SU-DHL-6 (cell line): ENCODE data around the gene NBPF3.
"Not testable (repeated sequence)": the region's sequence is repeated elsewhere in the genome, so short reads cannot be mapped to it uniquely, and the experiment has no call there.

Source experiments
- H2AFZ ChIP-seq: fragments of 200-600 bp; sonication (generic); 2 replicates; pipeline ENCODE4 v1.6.1; 2014; ENCODE audit warnings: low read depth, mild to moderate bottlenecking, moderate library complexity, mixed read lengths, antibody characterized with exemption, low read length; ENCODE audit not compliant: severe bottlenecking
- H3F3A ChIP-seq: fragments of 200-600 bp; shearing (Covaris generic); 2 replicates; pipeline ENCODE4 v1.6.0; 2016; ENCODE audit warnings: antibody characterized with exemption, mild to moderate bottlenecking; ENCODE audit not compliant: insufficient read depth
- H3K27ac ChIP-seq: fragments of 200-600 bp; sonication (generic); 2 replicates; pipeline ENCODE4 v1.5.1; 2016; ENCODE audit warnings: low read depth, mild to moderate bottlenecking, low read length, moderate library complexity, mixed read lengths
- H3K27me3 ChIP-seq: fragments of 200-600 bp; sonication (generic), shearing (Covaris generic); 2 replicates; pipeline ENCODE4 v1.6.0; 2014; ENCODE audit warnings: mild to moderate bottlenecking, low read length
- H3K36me3 ChIP-seq: fragments of 200-600 bp; sonication (generic); 2 replicates; pipeline ENCODE4 v1.6.1; 2014; ENCODE audit warnings: mild to moderate bottlenecking, low read length, mixed read lengths
- H3K4me2 ChIP-seq: fragments of 300-600, 200-600 bp; shearing (Covaris generic), sonication (generic); 2 replicates; pipeline ENCODE4 v1.6.0; 2014; ENCODE audit warnings: low read length, low read depth, mild to moderate bottlenecking; ENCODE audit not compliant: poor library complexity, severe bottlenecking
- H3K4me3 ChIP-seq: fragments of 200-600 bp; sonication (generic); 2 replicates; pipeline ENCODE4 v1.5.1; 2014; ENCODE audit warnings: antibody characterized with exemption, low read length, mild to moderate bottlenecking, mixed read lengths; ENCODE audit not compliant: insufficient read depth, poor library complexity, severe bottlenecking
- H3K79me2 ChIP-seq: fragments of 200-600 bp; sonication (generic); 2 replicates; pipeline ENCODE4 v1.6.1; 2014; ENCODE audit warnings: mild to moderate bottlenecking, low read length, moderate library complexity; ENCODE audit not compliant: insufficient read depth
- H3K9ac ChIP-seq: fragments of 200-600 bp; sonication (generic); 2 replicates; pipeline ENCODE4 v1.7.0; 2014; ENCODE audit warnings: mild to moderate bottlenecking, low read length
- H3K9me2 ChIP-seq: fragments of 200-600 bp; sonication (generic); replicated peaks from 2 replicates; pipeline ENCODE4 v1.6.1; 2014; ENCODE audit warnings: low read length; ENCODE audit not compliant: insufficient read depth
- H3K9me3 ChIP-seq: fragments of 200-600 bp; sonication (generic); 2 replicates; pipeline ENCODE4 v1.6.1; 2014; ENCODE audit warnings: low read length, mixed read lengths; ENCODE audit not compliant: insufficient read depth
- H4K20me1 ChIP-seq: fragments of 200-600 bp; sonication (generic); 2 replicates; pipeline ENCODE4 v1.6.1; 2014; ENCODE audit warnings: low read depth, mild to moderate bottlenecking, antibody characterized with exemption, low read length, moderate library complexity, mixed read lengths
- EZH2phosphoT487 ChIP-seq: fragments of 200-600 bp; sonication (generic), shearing (Covaris generic); conservative IDR thresholded peaks from 2 replicates; pipeline ENCODE4 v1.6.1; 2018; ENCODE audit warnings: mild to moderate bottlenecking, antibody characterized with exemption, low read length, moderate library complexity, mixed read lengths
- TF ChIP-seq, protein P1 (sequence below): fragments of 200-600 bp; sonication (generic); IDR thresholded peaks from one replicate; pipeline ENCODE4 v1.5.1; 2017; ENCODE audit warnings: antibody characterized with exemption, mild to moderate bottlenecking, low read length, moderate library complexity; ENCODE audit not compliant: insufficient read depth, poor library complexity, severe bottlenecking

Gene NBPF3

DNA sequence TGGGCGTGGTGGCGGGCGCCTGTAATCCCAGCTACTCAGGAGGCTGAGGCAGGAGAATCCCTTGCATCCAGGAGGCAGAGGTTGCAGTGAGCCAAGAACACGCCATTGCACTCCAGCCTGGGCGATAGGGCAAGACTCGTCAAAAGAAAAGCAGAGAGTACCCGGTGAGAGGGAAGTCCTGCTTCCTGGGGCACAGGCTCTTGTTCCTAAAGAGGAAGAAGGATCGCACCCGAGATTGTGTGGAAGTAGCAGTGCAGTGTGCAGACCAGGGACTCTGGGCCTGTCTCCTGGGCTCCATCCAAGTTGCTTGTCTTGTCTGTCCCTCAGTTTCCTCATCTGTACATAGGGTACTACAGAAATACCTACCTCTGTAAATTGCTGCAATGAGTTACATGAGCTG, 29.6 kb downstream of the NBPF3 start:
- Histone ChIP-seq H3K79me2 (no peaks in the 10 kb centered on the region), H3F3A (no peaks in the 10 kb centered on the region), H3K4me2 (no peak overlapping the region), H3K9me3 (no peaks in the 10 kb centered on the region), H4K20me1 (no peaks in the 10 kb centered on the region), H3K27ac (no peak overlapping the region), H3K27me3 (no peaks in the 10 kb centered on the region), H3K4me3 (no peak overlapping the region), H3K9me2 (no peaks in the 10 kb centered on the region), H2AFZ (no peak overlapping the region), H3K36me3 (no peaks in the 10 kb centered on the region), H3K9ac (no peak overlapping the region)
- TF ChIP-seq, protein P1, sequence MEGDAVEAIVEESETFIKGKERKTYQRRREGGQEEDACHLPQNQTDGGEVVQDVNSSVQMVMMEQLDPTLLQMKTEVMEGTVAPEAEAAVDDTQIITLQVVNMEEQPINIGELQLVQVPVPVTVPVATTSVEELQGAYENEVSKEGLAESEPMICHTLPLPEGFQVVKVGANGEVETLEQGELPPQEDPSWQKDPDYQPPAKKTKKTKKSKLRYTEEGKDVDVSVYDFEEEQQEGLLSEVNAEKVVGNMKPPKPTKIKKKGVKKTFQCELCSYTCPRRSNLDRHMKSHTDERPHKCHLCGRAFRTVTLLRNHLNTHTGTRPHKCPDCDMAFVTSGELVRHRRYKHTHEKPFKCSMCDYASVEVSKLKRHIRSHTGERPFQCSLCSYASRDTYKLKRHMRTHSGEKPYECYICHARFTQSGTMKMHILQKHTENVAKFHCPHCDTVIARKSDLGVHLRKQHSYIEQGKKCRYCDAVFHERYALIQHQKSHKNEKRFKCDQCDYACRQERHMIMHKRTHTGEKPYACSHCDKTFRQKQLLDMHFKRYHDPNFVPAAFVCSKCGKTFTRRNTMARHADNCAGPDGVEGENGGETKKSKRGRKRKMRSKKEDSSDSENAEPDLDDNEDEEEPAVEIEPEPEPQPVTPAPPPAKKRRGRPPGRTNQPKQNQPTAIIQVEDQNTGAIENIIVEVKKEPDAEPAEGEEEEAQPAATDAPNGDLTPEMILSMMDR, result no peak
- TF ChIP-seq EZH2phosphoT487, result no peak

DNA sequence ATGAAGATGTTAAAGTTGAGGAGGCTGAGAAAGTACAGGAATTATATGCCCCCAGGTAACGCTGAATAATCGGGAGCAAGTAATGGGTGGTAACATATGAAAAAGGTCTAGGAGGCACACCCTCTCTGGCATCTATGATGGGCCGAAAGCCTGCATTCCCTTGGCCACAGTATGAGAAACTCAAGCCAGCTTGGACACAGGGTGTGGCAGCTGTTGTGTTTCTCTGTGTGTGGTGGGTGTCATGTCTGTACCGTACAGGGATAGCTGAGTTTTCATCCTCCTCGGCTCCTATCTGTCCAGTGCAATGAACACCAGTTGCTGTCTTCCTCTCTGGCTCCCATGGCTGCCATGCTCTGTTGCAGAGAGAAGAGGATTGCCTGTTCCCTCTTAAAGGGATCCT, 32.9 kb downstream of the NBPF3 start:
- Histone ChIP-seq H3K9me3 (no peaks in the 10 kb centered on the region), H4K20me1 (no peaks in the 10 kb centered on the region), H3K36me3 (no peaks in the 10 kb centered on the region), H3K9ac (no peak overlapping the region), H3K9me2 (no peaks in the 10 kb centered on the region), H3K27ac (no peak overlapping the region), H3K79me2 (no peaks in the 10 kb centered on the region), H2AFZ (no peak overlapping the region), H3K4me3 (no peak overlapping the region), H3K27me3 (no peaks in the 10 kb centered on the region), H3F3A (no peaks in the 10 kb centered on the region), H3K4me2 (no peak overlapping the region)
- TF ChIP-seq, protein P1, result no peak
- TF ChIP-seq EZH2phosphoT487, result no peak

DNA sequence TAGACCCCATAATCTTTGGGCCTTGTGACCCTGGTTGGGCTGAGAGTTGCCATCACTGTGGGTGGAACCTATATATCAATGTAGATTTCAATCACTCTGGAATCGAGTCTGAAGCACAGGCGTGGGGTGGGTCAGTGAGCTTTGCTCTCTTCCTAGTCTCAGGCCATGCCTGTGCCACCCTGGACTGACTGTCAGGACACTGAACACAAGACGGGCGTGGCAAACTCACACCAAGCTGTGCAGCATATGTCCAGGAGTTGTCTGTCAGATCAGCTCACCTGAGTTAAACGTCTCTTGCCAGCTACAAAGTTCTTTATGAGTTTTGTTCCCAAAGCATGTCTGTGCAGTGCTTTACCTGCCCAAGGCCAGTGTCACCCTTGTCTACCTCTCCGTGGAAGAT, 38.4 kb downstream of the NBPF3 start:
- H2AFZ ChIP-seq, result no peak overlapping the region
- H3K9ac ChIP-seq, result no peak overlapping the region
- no peak overlapping the region for H3K4me3 ChIP-seq
- H4K20me1 ChIP-seq, result no peaks in the 10 kb centered on the region
- no peaks in the 10 kb centered on the region for H3K9me3 ChIP-seq
- H3F3A ChIP-seq, result no peaks in the 10 kb centered on the region
- no peaks in the 10 kb centered on the region for H3K36me3 ChIP-seq
- no peaks in the 10 kb centered on the region for H3K79me2 ChIP-seq
- H3K27ac ChIP-seq, result no peak overlapping the region
- no peak overlapping the region for H3K4me2 ChIP-seq
- H3K9me2 ChIP-seq, result no peaks in the 10 kb centered on the region
- TF ChIP-seq EZH2phosphoT487, result no peak
- TF ChIP-seq, protein P1, result no peak
- no peaks in the 10 kb centered on the region for H3K27me3 ChIP-seq

DNA sequence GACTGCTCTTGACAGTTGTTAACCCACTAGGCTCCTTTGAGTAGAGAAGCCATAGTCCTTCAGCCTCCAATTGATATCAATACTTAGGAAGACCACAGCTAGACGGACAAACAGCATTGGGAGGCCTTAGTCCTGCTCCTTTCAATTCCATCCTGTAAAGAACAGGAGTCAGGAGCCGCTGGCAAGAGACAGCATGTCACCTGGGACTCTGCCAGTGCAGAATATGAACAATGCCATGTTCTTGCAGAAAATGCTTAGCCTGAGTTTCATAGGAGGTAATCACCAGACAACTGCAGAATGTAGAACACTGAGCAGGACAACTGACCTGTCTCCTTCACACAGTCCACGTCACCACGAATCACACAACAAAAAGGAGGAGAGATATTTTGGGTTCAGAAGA, 43.9 kb downstream of the NBPF3 start:
- H4K20me1 ChIP-seq, H3K36me3 ChIP-seq, H3K9me3 ChIP-seq, H2AFZ ChIP-seq, H3K4me3 ChIP-seq, H3K4me2 ChIP-seq, H3K27ac ChIP-seq, H3K79me2 ChIP-seq, H3K27me3 ChIP-seq, H3K9me2 ChIP-seq, H3F3A ChIP-seq, H3K9ac ChIP-seq: not testable (repeated sequence)
